Measurements from ENCODE around the gene PCDH9.

PCDH9 gene

DNA sequence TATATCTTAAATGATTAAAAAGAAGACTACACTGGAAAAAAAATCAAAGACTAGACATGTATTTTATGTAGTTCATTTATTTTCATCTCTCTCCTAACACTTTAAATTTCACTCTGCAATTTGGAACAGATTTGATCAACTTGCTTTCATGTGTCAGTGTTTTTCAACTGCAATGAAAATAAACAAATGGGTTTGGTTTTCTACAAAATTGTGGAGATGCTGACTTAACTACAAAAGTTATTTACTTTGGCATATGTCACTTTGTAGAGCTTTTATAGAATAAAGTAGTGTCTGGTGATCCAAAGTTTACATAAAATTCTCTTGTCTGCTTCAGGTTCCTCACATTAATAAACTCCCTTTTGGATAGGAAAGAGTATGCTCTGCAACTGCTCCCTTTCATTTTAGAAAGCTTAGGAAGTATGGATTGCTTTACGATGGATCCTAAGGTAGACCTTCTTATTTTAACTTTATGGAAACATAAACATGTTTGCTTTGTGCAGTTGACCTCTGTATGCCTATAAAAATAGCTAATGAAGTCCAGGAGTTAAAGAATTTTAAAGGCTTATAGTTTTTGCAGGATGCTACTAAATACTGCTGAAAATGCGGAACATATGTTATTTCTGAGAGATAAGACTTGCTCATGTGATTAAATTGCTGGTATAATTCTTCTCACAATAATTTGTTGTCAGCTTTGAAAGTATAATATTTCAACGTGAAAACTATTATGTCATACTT, 815.9 kb downstream of the PCDH9 start:
- no peak for DNase-seq

DNA sequence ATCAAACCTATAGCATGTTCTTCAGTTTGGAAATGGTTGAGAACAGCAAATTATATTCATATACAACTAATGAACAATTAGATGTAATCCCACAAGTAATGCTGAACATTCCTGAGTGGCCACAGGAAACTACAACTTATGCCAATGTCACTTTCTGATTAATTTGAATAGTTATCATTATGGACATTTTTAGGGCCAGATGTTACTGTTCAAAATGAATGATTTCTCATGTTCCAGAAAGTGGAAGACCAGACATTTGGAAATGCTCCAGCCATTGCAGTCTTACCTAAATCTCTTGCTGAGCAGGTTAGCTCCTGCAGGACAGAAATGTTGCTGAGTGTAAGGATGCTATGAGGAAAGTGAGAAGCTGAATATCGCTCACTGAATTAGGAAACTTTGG, 819.8 kb downstream of the PCDH9 start:
- no peak for DNase-seq

DNA sequence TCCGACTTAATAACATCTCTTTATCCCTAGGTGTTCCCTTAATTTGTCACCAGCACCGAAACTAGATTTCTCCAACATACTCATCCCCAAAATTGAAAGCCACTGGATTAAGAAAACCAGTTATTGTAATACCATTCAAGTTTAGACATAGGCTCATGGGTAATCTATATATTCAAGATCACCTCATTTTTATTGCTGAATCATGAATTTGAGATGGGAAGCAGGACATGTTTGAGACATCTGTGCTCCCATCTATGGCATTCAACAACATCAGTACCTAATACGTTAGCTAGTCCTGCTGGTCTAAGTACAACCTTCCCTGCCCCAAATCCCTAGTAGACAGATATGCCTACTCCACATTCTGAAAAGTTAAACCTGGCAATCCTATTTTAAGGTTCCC, 820.6 kb downstream of the PCDH9 start:
- no peak for DNase-seq

DNA sequence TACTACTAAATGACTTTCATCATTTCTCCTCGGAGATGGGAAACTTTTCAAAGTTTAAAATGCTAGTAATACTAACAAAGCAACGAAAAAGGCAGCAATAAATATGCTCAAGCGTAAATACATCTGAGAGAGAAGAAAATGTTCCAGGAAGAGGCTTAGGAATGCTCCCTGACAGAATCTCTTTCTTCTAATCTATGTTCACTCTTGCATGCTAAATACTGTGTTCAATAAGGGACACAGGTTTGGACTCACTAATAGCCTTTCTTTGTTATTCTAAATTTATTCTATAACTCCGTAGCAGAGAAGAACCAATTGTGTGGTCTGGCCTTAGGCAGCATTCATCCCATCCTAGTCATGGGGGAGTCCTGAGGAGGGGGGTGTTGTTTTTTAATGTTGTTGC, 823.0 kb downstream of the PCDH9 start:
- DNase-seq: no peak

DNA sequence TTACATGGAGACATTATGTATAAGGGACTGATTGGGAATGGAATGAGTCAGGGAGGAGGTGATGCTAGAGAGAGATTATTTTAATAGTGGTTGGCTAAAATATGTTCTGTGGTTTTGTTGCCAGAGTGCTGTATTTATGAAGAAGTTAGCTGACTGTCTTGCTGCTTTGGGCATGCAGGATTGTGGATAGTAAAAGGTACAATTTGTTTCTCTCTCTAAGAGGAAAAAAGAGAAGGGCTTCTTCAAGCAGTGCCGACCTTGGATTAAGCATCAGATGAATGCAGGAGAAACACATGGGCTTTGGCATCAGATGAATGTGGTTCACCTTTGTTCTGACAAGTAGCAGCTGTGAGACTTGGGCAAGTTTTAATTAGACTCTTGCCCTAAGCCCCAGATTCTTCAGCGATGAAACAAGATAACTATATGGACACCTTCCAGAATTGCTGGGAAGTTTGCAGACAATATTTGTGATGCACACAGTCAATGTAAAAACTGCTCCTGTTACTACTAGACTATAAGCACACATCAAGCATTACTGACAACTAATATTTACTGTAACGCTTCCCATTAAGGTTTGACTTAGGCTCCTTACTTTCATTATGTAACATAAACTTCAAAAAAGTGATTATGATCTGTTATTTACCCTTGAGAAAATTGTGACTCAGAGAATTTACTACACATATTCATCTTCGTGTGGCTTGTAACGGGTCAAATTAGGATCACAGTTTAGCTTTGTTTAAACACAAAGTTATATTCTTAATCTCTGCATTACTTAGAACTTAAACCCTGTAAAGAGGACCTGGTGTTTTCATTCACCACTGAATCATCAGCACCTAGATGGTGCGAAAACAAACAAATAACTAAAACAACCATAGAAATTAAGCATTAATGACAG, 824.0 kb downstream of the PCDH9 start:
- DNase-seq: no peak

DNA sequence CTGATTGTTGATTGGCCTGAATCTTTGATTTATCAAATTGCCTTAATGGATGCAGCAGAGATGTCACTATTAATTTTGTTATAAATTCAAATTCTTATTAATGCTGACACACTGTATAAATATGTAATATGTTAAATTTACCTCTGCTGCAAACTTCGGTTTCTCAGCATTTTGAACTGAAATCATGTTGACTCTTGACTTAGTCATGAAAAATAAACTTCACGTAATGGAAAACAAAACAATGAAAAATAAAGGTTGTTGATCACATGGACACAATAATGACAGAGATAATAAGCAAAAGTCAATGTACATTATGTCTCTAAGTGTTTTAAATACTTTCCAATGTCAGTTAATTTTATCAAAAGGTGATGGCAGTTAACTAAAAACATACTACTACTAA, 827.6 kb downstream of the PCDH9 start:
- DNase-seq: no peak

DNA sequence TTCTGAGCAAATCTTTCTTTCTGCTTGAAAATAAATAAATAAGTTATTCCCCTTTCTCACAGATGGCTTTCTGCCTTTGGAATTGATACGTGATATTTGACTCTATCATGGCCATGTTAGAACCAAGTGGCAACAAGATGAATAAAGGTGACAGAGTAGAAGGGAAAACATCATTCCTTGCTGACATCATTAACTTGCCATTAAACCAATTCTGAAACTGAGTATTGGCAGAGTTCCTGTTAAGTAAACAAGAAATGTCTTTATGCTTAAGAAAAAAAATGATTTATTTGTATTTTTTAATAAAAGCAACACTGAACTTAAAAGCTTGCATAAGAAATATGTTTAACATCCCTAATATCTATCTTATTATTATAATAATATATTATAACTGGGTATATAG, 828.1 kb downstream of the PCDH9 start:
- no peak for DNase-seq

DNA sequence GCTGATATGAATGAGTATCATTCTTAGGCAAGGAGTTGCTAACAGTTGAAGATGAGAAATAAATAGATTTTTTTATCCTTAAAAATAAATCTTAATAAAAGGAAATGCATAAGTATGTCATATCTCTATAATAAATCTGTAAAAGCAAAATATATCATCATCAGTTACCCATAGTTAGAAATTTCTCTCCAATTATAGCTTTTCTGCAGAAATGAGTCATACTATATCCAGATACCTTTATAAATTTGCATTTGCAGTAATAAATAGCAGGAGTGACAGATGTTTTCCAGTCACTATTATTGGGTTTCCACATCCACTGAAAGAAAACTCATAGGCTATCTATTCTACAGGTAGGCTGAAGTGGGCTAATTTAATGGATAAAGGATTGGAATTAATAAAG, 829.8 kb downstream of the PCDH9 start:
- no peak for DNase-seq

DNA sequence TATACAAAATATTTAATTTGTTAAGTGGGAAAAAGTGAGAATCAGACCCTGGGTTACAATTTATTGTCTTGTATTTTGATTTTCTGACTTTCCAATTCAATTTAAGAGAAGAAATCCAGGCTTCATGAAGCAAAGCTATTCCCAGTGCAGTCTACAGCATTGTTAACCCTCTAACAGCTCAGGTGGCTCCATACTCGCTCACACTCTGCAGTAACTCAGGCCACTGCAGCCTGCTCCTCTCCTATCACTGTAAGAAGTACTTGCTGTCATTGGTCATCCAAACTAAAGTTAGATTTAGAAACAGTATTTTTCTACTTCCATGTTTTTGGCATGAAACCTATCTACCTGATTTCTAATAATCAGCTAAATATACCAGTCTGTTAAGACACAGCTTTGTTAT, 830.3 kb downstream of the PCDH9 start:
- no peak for DNase-seq

DNA sequence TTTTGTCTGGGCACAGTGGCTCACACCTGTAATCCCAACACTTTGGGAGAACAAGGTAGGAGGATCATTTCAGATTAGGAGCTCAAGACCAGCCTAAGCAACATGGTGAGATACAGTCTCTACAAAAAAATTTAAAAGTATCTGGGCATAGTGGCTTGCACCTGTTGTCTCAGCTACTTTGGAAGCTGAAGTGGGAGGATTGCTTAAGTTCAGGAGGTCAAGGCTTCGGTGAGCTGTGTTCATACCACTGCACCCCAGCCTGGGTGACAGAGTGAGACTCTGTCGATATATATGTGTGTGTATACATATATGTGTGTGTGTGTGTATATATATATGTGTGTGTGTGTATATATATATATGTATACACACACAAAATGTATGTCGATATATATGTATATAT, 833.0 kb downstream of the PCDH9 start:
- no peak for DNase-seq

DNA sequence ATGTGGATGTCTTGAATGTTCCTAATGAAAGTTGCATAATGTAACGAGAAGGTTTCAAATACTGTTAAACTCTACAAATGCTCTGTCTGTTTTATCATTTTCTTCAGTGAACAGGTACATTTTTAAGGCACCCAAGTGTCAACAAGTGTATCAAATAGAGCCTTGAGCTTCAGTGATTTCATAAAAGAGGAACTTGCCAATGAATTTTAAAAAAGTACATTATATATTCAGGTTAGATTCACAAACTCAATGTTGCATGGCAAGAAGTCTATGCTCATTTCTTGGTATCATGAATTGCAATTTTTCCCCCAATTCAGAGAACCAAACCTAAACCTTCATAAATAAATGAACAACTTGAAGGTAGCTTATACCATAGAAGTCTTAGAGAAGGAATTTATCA, 838.8 kb downstream of the PCDH9 start:
- DNase-seq: no peak

DNA sequence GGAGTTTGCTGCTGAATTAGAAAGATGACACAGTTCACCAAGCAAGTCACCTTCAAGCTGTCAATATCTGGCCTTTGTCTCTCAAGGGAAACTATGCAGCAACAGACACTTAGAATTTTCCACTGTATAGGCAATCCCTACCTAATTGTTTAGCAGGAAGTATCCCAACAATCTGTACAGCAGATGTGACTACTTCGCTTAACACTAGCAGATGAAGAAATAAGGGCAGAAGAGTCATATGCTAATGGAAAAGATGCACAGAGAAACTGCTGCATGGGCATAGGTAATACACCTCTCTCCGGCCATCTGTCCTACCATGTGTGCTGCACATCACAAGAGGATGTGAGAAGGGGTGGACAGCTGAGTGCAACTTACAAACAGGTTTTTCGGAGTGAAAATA, 851.2 kb downstream of the PCDH9 start:
- no peak for DNase-seq

DNA sequence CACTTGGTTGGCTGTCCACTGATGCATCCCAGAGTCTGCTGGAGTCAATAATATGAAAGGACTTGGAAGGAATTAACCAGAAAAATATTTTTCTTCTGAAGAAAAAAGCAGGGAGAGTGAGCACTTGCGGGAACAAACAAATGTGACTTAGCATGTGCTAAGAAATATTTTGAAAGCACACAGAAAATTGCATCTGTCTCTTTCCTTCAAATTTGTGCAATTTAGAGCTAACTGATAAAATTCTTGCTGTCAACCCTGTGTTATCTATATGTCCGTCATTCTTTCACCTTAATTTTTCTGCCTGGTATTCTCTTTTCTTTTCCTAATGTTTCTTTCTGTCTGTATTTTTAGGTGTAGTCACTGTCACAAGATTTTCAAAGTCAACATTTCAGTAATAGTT, 852.6 kb downstream of the PCDH9 start:
- no peak for DNase-seq

DNA sequence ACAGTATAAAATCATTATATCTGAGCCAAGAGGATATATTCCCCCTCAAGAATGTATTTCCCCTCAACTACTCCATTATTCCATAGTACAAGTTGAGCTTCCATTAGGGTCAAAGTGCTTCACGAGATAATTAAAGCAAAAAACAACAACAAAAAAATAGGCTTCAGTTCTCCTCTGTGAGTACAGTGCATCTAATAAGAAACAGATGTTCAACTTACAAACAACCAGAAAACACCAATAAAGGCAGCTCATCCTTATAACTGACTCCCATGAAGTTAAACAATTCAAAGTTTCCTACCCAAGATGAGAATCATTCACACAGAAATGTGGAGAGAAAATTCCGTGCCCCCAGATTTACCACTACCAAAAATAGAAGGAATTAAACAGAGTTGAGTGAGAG, 854.4 kb downstream of the PCDH9 start:
- DNase-seq: no peak

DNA sequence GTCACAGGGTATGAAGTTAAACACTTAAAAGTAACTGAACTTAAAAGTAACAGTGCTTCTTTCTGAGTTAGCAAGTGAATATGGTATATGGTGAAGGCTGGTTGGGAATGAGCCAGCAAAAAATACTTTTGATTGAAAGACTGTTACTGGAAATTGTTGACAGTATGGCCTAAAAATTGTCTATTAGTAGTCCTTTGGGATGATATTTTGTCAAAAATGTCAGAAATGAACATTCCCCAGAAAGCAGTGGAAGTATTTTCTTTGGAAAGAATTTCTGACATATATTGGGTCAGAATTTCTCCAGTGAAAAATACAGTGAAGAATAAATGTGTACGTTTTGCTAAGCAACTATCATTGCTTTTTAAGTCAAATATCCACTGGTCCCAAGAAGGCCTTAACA, 860.5 kb downstream of the PCDH9 start:
- no peak for DNase-seq

DNA sequence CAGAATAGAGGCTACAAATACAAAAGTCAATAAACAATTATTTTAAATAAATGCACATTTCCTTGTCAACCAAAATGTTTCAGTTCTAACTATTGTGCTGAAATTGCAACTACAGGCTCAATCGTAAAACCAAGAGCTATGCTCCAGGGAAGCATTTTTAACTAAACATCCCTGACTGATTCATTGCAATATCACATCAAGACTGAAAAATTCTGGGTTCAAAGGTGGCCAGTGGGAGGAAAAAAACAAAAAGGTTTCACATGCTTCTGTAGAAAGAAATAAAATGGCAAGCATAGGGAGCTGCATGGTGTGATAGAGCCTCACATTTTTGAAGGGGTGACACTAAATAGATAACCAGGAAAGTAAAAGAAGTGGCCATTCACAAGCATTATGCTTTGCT, 862.8 kb downstream of the PCDH9 start:
- no peak for DNase-seq

DNA sequence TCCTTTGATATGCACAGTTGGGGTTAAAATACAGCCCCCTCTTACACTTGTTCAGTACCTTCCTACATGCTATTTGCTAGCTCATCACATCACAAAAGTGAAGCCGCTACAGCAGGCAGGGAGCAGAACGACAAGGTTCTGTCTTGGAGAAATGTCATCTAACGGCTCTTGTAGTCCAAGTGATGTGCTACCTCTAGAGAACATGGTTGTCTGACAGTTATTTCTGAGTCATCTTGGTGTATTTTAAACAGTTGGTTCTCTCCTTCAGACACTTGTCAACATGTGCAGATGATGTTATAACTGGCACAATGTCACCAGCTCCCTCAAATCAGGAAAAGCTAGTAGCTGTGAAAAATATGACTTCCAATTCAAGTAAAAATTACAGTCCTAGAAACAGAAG, 865.0 kb downstream of the PCDH9 start:
- no peak for DNase-seq

DNA sequence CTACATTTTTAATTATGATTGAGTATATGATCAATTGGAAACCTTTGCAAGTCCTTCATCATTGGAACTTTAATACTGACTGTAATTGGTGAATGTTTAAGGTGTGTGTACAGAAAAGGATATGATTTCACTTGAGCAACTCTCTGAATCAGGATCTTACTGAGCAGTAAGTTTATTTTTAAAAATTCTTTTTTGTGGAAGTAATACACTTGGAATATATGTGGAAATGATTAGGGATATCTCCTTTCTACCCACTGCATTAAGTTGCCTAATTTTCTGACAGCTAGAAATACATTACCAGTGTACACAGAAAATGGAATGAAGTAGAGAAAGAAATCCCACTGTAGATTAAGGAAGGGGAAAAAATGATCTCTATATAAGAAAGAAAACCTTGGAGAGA, 865.8 kb downstream of the PCDH9 start:
- DNase-seq: no peak

DNA sequence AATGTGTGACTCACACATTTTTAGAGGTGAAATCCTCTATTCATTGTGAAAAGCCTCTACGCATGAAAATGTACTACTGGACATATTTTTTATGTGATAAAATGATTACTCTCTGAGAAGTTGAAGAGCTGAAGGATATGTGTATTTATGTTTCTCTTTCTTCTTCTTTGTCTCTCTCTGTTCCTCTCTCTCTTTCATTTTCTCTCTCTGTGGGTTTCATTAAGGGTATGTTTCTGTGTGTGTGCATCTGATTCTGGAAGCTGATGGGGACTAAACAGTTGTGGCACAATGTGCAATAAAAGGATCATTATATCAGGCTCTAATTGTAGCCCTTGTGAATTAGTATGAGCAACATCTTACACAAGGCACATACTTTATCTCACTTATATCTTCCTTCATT, 867.7 kb downstream of the PCDH9 start:
- DNase-seq: no peak

DNA sequence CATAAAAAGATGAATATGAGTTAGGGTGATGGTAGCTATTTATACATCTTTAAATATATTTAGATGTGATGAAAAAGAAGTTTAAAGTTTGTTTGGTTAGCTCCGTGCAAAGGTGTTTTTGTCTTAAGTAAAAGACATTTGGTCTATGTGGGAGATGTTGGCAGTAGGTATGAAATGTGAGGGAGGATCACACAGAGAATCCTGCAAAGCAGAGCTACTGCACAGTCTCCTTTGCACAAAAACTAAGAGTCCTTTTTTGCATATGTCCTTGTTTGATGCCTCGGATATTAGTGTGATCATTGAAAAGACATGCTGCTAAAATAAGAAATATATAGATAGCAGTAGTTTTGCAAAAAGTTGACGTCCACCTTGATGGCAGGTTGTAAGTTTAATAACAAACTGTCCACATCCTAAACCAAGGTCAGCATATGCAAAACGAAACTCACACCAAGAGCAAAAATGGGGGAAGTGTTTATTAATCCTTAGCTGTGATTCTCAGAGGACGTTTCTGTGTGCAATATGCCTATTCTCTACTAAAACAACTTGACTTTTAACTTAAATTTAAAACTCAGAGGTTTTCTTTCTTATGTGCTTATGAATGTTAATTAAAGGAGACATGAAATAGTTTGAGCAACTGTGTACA, 870.1 kb downstream of the PCDH9 start:
- no peak for DNase-seq

DNA sequence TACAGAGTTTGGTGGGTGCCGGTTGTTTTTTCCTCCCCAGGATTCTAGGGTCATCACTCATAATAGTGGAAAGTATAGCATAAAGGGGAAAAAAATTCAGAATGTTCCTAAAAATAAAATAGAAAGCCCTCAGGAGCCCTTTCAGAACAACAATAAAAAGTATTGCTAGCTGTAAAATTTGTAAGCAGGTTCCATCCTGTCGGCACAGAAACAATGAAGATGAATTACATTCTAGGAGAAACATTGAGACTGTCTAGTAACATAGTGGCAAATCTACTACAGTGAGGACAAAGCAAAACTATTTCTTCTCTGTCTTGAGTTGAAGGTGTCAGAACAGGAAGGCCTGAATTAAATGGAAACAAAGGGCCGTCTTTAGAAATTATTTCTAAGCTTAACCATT, 870.7 kb downstream of the PCDH9 start:
- DNase-seq: no peak

DNA sequence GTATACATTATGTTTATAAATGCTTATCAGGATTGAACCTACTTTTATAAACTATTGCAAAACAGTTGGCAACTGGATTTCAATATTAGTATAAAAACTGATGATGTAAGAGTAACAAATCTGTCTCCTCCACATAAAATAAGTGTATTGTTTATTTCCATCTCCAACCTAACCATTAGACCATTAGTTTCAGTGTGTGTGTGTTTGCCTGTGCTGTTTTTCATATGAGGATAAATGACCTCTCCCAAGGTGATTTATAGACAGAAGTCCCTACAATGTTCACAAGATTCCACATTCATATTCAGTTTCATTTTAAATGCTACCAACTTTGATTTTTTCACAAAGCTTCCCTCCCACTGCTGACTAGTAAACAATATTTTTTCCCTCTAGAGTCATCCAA, 871.6 kb downstream of the PCDH9 start:
- no peak for DNase-seq

DNA sequence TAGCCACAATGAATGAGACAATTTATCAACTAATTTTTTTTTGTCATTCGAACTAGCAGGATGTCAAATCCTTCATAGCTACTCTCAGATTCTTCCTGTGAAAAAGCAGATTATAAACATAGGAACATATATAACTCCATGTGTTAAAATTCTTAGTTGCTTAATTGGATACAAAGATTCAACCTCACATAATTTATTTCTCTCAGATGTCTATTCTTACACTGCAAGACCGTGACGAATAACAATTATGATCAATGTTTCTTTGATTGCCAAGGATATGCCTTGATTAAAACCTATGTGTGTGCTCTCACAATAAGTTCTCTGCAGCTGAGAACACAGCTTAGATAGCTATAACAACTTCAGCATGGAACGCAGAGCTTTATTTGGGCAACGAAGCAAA, 872.7 kb downstream of the PCDH9 start:
- DNase-seq: no peak

All from NCI-H510A (cell line).